Testis (tissue), 2 donors: Measurements from ENCODE around the gene IMP4.

ENCODE experiments used
- CTCF ChIP-seq, 3 experiments: fragments of 450-650 bp in 2 of 3; fragments of 200-600 bp in 1 of 3; sonication (generic) in 1 of 3; IDR thresholded peaks; one replicate each; pipeline ENCODE4 v1.5.1; 2016 to 2019; ENCODE audit warnings: antibody characterized with exemption in 3 of 3, mild to moderate bottlenecking in 2 of 3, moderate library complexity in 1 of 3
- POLR2A ChIP-seq: fragments of 450-650 bp; IDR thresholded peaks from one replicate; pipeline ENCODE4 v1.6.1; 2017; ENCODE audit warnings: antibody characterized with exemption, mild to moderate bottlenecking, moderate library complexity

- TF ChIP-seq CTCF (IDR thresholded peaks at IDR 0.05) (no peak), POLR2A (no peak)
These were observed 23.2 kb upstream of the IMP4 start for GRCh38 chr2:130319536-130319935.
